Loucy (cell line): ENCODE measurements around the gene ADISSP.

Source experiments
- H2AFZ ChIP-seq: fragments of 200-600 bp; sonication (generic); 2 replicates; pipeline ENCODE4 v1.6.0; 2016; ENCODE audit warnings: antibody characterized with exemption, mild to moderate bottlenecking, low read length, moderate library complexity
- H3F3A ChIP-seq: fragments of 200-600 bp; 2 replicates; pipeline ENCODE4 v1.6.0; 2016; ENCODE audit warnings: antibody characterized with exemption, low read depth, mild to moderate bottlenecking
- H3K27me3 ChIP-seq: fragments of 200-600 bp; sonication (generic); 2 replicates; pipeline ENCODE4 v1.6.1; 2014; ENCODE audit warnings: low read length, mild to moderate bottlenecking; ENCODE audit not compliant: insufficient read depth, poor library complexity, severe bottlenecking
- H3K36me3 ChIP-seq: fragments of 200-600 bp; sonication (generic); 2 replicates; pipeline ENCODE4 v1.6.1; 2016; ENCODE audit warnings: low read length; ENCODE audit not compliant: insufficient read depth
- H3K4me1 ChIP-seq: fragments of 200-600 bp; sonication (generic); 2 replicates; pipeline ENCODE4 v1.5.1; 2014; ENCODE audit warnings: low read length, mild to moderate bottlenecking; ENCODE audit not compliant: insufficient read depth, poor library complexity, severe bottlenecking
- H3K4me2 ChIP-seq: fragments of 200-600 bp; sonication (generic); 2 replicates; pipeline ENCODE4 v1.6.0; 2014; ENCODE audit warnings: antibody characterized with exemption, low read length, low read depth, mild to moderate bottlenecking; ENCODE audit not compliant: poor library complexity, severe bottlenecking
- H3K4me3 ChIP-seq: fragments of 200-600 bp; sonication (generic); 2 replicates; pipeline ENCODE4 v1.5.1; 2014; ENCODE audit warnings: low read length, mild to moderate bottlenecking, mixed read lengths; ENCODE audit not compliant: poor library complexity, severe bottlenecking
- H3K79me2 ChIP-seq: fragments of 200-600 bp; sonication (generic); 2 replicates; pipeline ENCODE4 v1.6.1; 2014; ENCODE audit warnings: low read length; ENCODE audit not compliant: insufficient read depth
- H3K9ac ChIP-seq: fragments of 200-600 bp; sonication (generic); 2 replicates; pipeline ENCODE4 v1.6.0; 2014; ENCODE audit warnings: mild to moderate bottlenecking, low read depth, low read length, moderate library complexity; ENCODE audit not compliant: poor library complexity, severe bottlenecking
- H3K9me2 ChIP-seq: fragments of 200-600 bp; sonication (generic); replicated peaks from 2 replicates; pipeline ENCODE4 v1.6.1; 2016; ENCODE audit warnings: low read depth, low read length, mixed read lengths
- H3K9me3 ChIP-seq: fragments of 200-600 bp; sonication (generic); 2 replicates; pipeline ENCODE4 v1.6.1; 2014; ENCODE audit warnings: mild to moderate bottlenecking, antibody characterized with exemption, low read length, low read depth; ENCODE audit not compliant: insufficient read depth
- H4K20me1 ChIP-seq: fragments of 200-600 bp; sonication (generic); 2 replicates; pipeline ENCODE4 v1.6.0; 2014; ENCODE audit warnings: antibody characterized with exemption, low read length, mild to moderate bottlenecking; ENCODE audit not compliant: insufficient read depth, poor library complexity, severe bottlenecking
- EZH2phosphoT487 ChIP-seq: fragments of 200-600 bp; IDR thresholded peaks from 2 replicates; pipeline ENCODE4 v1.6.1; 2018; ENCODE audit warnings: antibody characterized with exemption, mild to moderate bottlenecking, moderate library complexity, borderline replicate concordance
- TF ChIP-seq, protein P1 (sequence below): fragments of 200-600 bp; sonication (generic); conservative IDR thresholded peaks from 2 replicates; pipeline ENCODE4 v1.5.1; 2014; ENCODE audit warnings: mild to moderate bottlenecking, antibody characterized with exemption, low read length

ADISSP gene

DNA sequence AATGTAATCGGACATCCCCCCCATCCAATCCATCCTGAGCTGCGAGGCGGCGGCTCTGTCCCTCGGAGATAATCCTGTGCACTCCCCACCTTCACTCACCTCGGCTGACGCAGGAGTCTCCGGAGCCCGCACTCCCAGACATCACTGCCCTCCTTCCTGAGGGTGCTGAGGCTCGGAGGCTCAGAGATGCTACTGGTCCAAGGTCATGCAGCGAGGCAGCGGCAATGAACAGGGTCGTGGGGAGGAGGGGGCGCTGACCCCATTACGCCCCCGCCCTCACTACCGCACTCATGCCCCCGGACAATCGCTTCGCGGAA, 485 bp downstream of the ADISSP start:
- no peaks in the 10 kb centered on the region for H4K20me1 ChIP-seq
- H3K9me3 ChIP-seq: no peaks in the 10 kb centered on the region
- H3F3A ChIP-seq: no peaks in the 10 kb centered on the region
- H3K9me2 ChIP-seq: no peaks in the 10 kb centered on the region
- no peaks in the 10 kb centered on the region for H3K27me3 ChIP-seq
- peak overlapping the region; percentile 81 for H3K4me3 ChIP-seq
- TF ChIP-seq, protein P1, sequence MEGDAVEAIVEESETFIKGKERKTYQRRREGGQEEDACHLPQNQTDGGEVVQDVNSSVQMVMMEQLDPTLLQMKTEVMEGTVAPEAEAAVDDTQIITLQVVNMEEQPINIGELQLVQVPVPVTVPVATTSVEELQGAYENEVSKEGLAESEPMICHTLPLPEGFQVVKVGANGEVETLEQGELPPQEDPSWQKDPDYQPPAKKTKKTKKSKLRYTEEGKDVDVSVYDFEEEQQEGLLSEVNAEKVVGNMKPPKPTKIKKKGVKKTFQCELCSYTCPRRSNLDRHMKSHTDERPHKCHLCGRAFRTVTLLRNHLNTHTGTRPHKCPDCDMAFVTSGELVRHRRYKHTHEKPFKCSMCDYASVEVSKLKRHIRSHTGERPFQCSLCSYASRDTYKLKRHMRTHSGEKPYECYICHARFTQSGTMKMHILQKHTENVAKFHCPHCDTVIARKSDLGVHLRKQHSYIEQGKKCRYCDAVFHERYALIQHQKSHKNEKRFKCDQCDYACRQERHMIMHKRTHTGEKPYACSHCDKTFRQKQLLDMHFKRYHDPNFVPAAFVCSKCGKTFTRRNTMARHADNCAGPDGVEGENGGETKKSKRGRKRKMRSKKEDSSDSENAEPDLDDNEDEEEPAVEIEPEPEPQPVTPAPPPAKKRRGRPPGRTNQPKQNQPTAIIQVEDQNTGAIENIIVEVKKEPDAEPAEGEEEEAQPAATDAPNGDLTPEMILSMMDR: no peak
- no peak for TF ChIP-seq EZH2phosphoT487
- peak overlapping the region; percentile 87 for H3K9ac ChIP-seq
- peak overlapping the region; percentile 96 for H2AFZ ChIP-seq
- H3K36me3 ChIP-seq: no peaks in the 10 kb centered on the region
- peaks cover 14% of the 10 kb centered on the region; the same call in 1 of the 2 replicates for H3K79me2 ChIP-seq
- peak overlapping the region; percentile 99 for H3K4me2 ChIP-seq
- H3K4me1 ChIP-seq: peaks cover 40% of the 10 kb centered on the region

DNA sequence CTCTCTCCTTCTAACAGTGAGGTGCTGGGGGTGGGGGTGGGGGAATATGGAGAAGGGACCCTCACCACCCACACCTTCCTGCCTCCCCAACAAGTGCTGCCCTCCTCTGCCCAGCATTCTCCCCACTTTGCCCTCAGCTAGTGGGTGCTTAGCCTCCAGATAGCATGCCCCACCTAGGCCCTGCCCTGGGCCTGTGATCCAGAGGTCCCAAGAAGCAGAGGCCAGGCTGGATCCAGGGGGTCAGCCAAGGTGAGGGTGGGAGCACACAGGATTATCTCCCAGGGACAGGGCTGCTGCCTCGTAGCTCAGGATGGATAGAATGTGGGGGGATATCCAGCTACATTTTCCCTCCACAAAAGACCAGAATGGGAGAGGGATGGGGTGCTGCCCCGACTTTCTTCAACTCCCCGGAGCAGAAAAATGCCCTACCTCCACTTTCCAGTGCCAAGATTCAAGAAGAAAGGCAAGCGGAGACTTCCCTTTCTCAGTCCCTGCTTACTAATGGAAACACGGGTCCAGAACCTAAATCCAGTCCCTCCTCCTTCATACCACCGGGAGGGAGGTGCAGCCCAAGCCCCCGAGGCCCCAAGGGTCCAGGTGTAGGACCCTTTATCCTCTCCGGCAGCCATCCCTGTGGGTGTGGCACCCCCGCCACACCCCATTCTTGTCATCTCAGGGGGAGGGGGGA, 987 bp downstream of the ADISSP start:
- H3K79me2 ChIP-seq: peaks cover 14% of the 10 kb centered on the region; the same call in 1 of the 2 replicates
- H2AFZ ChIP-seq: no peak overlapping the region
- H3K4me1 ChIP-seq: peaks cover 40% of the 10 kb centered on the region
- H3F3A ChIP-seq: no peaks in the 10 kb centered on the region
- peak overlapping the region; percentile 99 for H3K4me2 ChIP-seq
- no peaks in the 10 kb centered on the region for H4K20me1 ChIP-seq
- H3K27me3 ChIP-seq: no peaks in the 10 kb centered on the region
- peak overlapping the region; percentile 87 for H3K9ac ChIP-seq
- H3K9me3 ChIP-seq: no peaks in the 10 kb centered on the region
- peak overlapping the region; percentile 81 for H3K4me3 ChIP-seq
- TF ChIP-seq, protein P1: no peak
- no peak for TF ChIP-seq EZH2phosphoT487
- H3K9me2 ChIP-seq: no peaks in the 10 kb centered on the region
- no peaks in the 10 kb centered on the region for H3K36me3 ChIP-seq

DNA sequence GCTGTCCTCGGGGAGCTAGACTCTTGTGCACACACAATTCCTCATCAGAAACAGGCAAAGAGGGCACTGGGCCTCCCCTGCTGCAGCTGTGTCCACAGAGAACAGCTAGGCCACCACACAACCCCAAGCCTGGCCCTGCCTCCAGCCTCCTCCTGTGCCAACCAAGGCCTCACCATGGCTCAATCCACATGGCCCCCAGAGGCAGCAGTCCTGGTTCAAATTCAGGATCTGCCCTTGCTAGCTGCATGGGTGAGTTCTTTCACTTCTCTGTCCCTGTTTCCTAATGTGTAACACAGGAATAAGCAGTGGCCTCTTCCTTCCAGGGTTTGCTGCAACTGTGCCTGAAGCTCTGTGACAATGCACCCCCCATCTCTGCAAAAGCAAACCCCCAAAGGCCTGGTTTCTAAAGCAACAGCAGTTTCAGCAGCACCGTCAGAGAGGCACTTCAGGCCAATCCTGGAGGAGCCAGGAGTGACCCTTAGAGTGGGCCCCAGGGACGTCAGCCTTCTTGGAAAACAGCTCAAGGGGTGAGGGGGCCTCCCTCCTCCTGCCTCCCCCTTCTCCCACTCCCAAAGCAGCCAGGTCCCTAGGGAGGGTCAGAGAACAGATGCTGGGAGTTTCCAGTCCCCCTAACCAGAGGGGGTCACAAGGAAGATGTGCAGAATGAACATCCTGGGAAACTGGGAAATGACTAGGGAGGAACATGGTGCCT, 2.2 kb downstream of the ADISSP start:
- no peaks in the 10 kb centered on the region for H3K9me2 ChIP-seq
- H3K79me2 ChIP-seq: peaks cover 14% of the 10 kb centered on the region; the same call in 1 of the 2 replicates
- peak overlapping the region; percentile 99 for H3K4me2 ChIP-seq
- H3K4me1 ChIP-seq: peaks cover 40% of the 10 kb centered on the region
- H4K20me1 ChIP-seq: no peaks in the 10 kb centered on the region
- no peak overlapping the region for H2AFZ ChIP-seq
- no peaks in the 10 kb centered on the region for H3F3A ChIP-seq
- H3K9ac ChIP-seq: peak overlapping the region; percentile 87
- no peaks in the 10 kb centered on the region for H3K9me3 ChIP-seq
- H3K36me3 ChIP-seq: no peaks in the 10 kb centered on the region
- TF ChIP-seq, protein P1: no peak
- no peak for TF ChIP-seq EZH2phosphoT487
- H3K27me3 ChIP-seq: no peaks in the 10 kb centered on the region
- H3K4me3 ChIP-seq: peak overlapping the region; percentile 20
